Right lobe of liver (tissue), 4 donors: Measurements from ENCODE around the gene CORO7.

ENCODE experiments used
- POLR2A ChIP-seq: fragments of 450-650 bp; IDR thresholded peaks from one replicate; pipeline ENCODE4 v1.6.1; 2017; ENCODE audit warnings: antibody characterized with exemption, mild to moderate bottlenecking
- TF ChIP-seq, protein P1 (sequence below), 4 donors: fragments of 200-600 bp in 3 of 4; fragments of 450-650 bp in 1 of 4; IDR thresholded peaks; one replicate each; pipeline versions ENCODE4 v1.5.1 to v1.8.0; 2016 to 2022; ENCODE audit warnings: antibody characterized with exemption in 4 of 4, mild to moderate bottlenecking in 2 of 4
- donor health status: DM: no; HTN: no; CAD: no.
- donor health status: DM: no; HTN: no; CAD: no.
- donor health status: DM: no; HTN: yes; CAD: no.

- TF ChIP-seq, protein P1, sequence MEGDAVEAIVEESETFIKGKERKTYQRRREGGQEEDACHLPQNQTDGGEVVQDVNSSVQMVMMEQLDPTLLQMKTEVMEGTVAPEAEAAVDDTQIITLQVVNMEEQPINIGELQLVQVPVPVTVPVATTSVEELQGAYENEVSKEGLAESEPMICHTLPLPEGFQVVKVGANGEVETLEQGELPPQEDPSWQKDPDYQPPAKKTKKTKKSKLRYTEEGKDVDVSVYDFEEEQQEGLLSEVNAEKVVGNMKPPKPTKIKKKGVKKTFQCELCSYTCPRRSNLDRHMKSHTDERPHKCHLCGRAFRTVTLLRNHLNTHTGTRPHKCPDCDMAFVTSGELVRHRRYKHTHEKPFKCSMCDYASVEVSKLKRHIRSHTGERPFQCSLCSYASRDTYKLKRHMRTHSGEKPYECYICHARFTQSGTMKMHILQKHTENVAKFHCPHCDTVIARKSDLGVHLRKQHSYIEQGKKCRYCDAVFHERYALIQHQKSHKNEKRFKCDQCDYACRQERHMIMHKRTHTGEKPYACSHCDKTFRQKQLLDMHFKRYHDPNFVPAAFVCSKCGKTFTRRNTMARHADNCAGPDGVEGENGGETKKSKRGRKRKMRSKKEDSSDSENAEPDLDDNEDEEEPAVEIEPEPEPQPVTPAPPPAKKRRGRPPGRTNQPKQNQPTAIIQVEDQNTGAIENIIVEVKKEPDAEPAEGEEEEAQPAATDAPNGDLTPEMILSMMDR (IDR thresholded peaks at IDR 0.05), result no peak
- TF ChIP-seq POLR2A, result no peak
These were observed 21.0 kb upstream of the CORO7 start for GRCh38 chr16:4437366-4437765.
